ENCODE data around the gene RAPH1.

The RAPH1 gene

DNA sequence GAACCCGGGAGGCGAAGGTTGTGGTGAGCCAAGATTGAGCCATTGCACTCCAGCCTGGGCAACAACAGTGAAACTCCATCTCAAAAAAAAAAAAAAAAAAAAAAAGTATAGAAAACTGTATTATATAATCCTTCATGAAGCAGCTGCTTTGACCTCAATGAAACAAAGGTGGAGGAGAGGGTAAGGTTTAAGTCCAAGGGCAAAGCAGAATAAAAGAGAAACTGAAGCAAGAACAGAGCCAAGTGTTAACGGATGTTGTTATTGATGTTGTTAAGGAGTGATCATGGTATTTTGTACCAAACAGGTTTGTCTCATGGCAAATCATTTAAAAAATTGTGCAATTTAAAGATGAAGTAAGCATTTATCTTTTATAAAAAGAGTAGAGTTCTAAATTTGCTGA is 7.4 kb downstream of the RAPH1 start:
- TF ChIP-seq GATA3 (IDR thresholded peaks at IDR 0.05; ENCODE audit: low read depth, low read length), result no peak
- TF ChIP-seq GATA2 (IDR thresholded peaks at IDR 0.05; ENCODE audit: low read depth, low read length), result no peak

GRCh38 chr2:203510941-203511305 is 24.2 kb downstream of the RAPH1 start:
- TF ChIP-seq GATA3 (IDR thresholded peaks at IDR 0.05; ENCODE audit: low read depth, low read length), result no peak

- TF ChIP-seq GATA3 (IDR thresholded peaks at IDR 0.05; ENCODE audit: low read depth, low read length) (no peak), GATA2 (IDR thresholded peaks at IDR 0.05; ENCODE audit: low read depth, low read length) (no peak)
These were observed 24.7 kb downstream of the RAPH1 start for GRCh38 chr2:203510256-203510940.

GRCh38 chr2:203501873-203502272 is 33.2 kb downstream of the RAPH1 start:
- TF ChIP-seq GATA2 (IDR thresholded peaks at IDR 0.05; ENCODE audit: low read depth, low read length) (no peak), GATA3 (IDR thresholded peaks at IDR 0.05; ENCODE audit: low read depth, low read length) (no peak)

- TF ChIP-seq GATA3 (IDR thresholded peaks at IDR 0.05; ENCODE audit: low read depth, low read length), result no peak
- no peak for TF ChIP-seq GATA2 (IDR thresholded peaks at IDR 0.05; ENCODE audit: low read depth, low read length)
These were observed 34.1 kb downstream of the RAPH1 start for GRCh38 chr2:203500951-203501350.

DNA sequence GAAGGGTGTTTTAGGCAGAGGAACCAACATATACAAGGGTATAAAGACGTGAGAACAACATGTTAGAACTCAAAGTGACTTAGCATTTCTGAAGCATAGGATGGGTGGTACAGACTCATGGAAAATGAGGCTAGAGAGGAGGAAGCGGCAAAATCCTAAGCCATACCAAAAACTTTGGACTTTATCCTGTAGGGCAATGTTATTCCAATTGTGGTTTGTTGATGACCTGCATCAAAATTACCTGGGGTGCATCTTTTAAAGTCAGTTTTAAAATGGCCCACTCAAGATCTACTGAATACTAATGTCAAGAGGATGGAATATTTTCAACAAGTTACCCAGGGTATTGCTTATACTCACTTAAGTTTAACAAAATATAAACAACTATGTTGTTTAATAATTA is 34.8 kb downstream of the RAPH1 start:
- TF ChIP-seq GATA2 (IDR thresholded peaks at IDR 0.05; ENCODE audit: low read depth, low read length), result no peak
- TF ChIP-seq GATA3 (IDR thresholded peaks at IDR 0.05; ENCODE audit: low read depth, low read length), result no peak

- TF ChIP-seq GATA2 (IDR thresholded peaks at IDR 0.05; ENCODE audit: low read depth, low read length) (no peak), GATA3 (IDR thresholded peaks at IDR 0.05; ENCODE audit: low read depth, low read length) (no peak)
These were observed 36.9 kb downstream of the RAPH1 start for GRCh38 chr2:203498161-203498560.

DNA sequence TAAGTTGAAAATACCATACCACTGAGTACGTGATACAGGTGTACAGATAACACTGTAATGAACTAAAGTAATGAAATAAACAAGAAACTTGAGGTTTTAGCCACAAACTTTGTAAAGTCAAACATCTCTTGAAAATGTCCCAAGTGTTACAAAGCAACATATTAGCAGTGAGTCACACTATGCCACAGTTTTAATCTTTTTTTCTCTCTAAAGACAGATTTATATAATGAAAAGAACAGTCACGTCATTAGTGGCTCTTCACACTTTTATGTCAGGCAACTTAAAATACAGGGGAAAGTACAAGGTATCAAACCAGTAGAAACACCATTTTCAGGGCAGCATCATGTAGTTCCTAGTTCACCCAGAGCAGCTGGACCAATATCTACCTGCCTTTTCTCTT is 42.1 kb downstream of the RAPH1 start:
- no peak for TF ChIP-seq GATA2 (IDR thresholded peaks at IDR 0.05; ENCODE audit: low read depth, low read length)
- no peak for TF ChIP-seq GATA3 (IDR thresholded peaks at IDR 0.05; ENCODE audit: low read depth, low read length)

GRCh38 chr2:203490391-203490790 is 44.7 kb downstream of the RAPH1 start:
- TF ChIP-seq GATA2 (IDR thresholded peaks at IDR 0.05; ENCODE audit: low read depth, low read length) (no peak), GATA3 (IDR thresholded peaks at IDR 0.05; ENCODE audit: low read depth, low read length) (no peak)

GRCh38 chr2:203489531-203489930 is 45.6 kb downstream of the RAPH1 start:
- TF ChIP-seq GATA2 (IDR thresholded peaks at IDR 0.05; ENCODE audit: low read depth, low read length) (no peak), GATA3 (IDR thresholded peaks at IDR 0.05; ENCODE audit: low read depth, low read length) (no peak)

DNA sequence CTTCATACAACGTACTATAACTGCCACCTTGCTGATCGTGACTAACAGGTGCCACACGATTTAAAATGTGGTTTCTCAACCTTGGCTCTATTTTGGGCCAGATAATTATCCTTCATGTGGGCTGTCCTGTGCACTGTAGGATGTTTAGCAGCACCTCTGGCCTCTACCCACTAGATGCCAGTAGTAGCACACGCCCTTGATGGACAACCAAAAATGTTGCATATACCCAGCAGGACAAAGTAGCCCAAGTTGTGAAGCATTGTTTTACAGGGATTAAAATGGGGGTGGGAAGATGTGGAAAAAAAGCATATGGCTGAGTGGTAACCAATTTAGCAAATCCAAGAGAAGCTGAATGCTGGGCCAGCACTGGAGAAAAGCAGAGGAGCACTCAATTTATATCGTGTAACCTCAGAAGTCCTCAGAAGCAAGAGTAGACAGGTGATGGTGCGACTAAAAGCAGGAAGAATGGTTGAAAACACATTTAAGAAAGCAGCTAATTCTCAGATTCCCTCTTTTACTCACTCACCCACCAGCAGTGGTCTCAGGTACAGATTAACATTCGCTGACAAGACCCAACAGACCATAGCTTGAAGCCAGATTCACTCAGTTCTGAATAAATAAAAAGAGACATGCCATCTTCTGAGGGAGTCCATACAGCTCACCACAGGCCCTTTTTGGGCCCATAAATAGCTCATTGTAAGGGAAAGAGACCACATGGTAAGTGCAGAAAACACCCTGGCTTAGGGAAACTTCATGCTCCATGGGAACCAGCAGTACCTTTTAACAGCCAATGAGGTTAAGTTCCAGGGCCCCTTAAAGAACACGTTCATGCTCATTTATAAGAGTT is 50.6 kb downstream of the RAPH1 start:
- TF ChIP-seq GATA2 (IDR thresholded peaks at IDR 0.05; ENCODE audit: low read depth, low read length), result no peak
- no peak for TF ChIP-seq GATA3 (IDR thresholded peaks at IDR 0.05; ENCODE audit: low read depth, low read length)

DNA sequence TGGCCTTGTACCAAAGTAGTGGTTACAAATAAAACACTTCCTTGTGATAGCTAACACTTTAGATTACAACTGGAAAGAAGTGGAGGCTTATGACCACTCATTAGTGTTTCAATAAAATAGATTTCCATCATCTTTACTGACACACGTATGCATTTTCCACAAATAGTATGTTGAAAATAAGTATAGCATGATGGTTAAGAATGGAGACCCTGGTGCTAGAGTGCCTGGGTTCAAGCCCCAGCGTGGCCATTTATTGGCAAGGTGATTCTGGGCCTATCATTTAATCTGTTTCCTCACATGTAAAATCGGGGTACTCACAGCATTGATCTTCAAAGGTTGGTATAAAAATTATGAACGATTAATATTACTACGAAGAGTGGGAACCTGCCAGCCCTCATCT is 54.5 kb downstream of the RAPH1 start:
- TF ChIP-seq GATA2 (IDR thresholded peaks at IDR 0.05; ENCODE audit: low read depth, low read length), result no peak
- TF ChIP-seq GATA3 (IDR thresholded peaks at IDR 0.05; ENCODE audit: low read depth, low read length), result no peak

DNA sequence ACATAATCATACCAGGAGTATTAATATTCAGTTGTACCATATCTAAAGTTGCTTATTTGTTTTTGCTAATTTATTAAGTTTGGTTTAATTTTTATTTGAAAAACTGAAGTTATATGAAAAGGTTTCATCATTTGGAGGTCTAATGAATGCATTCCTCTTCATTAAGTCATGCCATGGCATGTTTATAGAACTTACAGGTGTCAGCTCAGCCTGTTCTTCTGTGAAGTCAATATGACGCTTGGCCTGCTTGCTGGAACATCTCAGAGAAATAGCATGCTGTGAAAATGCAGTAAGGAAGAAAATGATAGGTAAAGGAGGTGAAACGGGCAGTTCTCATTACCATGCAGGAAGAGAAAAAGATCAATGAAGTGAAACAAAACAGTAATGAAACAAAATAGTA is 58.2 kb downstream of the RAPH1 start:
- TF ChIP-seq GATA2 (IDR thresholded peaks at IDR 0.05; ENCODE audit: low read depth, low read length) (no peak), GATA3 (IDR thresholded peaks at IDR 0.05; ENCODE audit: low read depth, low read length) (no peak)

DNA sequence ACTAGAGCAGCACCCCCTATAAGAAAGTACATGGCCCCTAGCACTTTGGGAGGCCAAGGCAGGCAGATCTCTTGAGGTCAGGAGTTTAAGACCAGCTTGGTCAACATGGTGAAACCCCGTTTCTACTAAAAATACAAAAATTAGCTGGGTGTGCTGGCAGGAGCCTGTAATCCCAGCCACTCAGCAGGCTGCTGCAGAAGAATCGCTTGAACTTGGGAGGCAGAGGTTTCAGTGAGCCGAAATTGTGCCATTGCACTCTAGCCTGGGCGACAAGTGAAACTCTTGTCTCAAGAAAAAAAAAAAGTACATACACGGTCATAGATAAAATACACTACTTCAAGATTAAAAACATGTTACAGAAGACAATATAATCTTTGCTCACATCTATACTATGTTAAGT is 63.8 kb downstream of the RAPH1 start:
- TF ChIP-seq GATA2 (IDR thresholded peaks at IDR 0.05; ENCODE audit: low read depth, low read length), result no peak
- no peak for TF ChIP-seq GATA3 (IDR thresholded peaks at IDR 0.05; ENCODE audit: low read depth, low read length)

- TF ChIP-seq GATA2 (IDR thresholded peaks at IDR 0.05; ENCODE audit: low read depth, low read length) (no peak), GATA3 (IDR thresholded peaks at IDR 0.05; ENCODE audit: low read depth, low read length) (no peak)
These were observed 64.7 kb downstream of the RAPH1 start for GRCh38 chr2:203470371-203470770.
